NCI-H2171 treated with DMSO at 0.1 percent for 48 hours (cell line): ENCODE results near the gene CRKL.

Experiments
- DNase-seq: peaks from one replicate; lab custom pipeline; 2025; lab: John Stamatoyannopoulos, UW

CRKL gene

DNA sequence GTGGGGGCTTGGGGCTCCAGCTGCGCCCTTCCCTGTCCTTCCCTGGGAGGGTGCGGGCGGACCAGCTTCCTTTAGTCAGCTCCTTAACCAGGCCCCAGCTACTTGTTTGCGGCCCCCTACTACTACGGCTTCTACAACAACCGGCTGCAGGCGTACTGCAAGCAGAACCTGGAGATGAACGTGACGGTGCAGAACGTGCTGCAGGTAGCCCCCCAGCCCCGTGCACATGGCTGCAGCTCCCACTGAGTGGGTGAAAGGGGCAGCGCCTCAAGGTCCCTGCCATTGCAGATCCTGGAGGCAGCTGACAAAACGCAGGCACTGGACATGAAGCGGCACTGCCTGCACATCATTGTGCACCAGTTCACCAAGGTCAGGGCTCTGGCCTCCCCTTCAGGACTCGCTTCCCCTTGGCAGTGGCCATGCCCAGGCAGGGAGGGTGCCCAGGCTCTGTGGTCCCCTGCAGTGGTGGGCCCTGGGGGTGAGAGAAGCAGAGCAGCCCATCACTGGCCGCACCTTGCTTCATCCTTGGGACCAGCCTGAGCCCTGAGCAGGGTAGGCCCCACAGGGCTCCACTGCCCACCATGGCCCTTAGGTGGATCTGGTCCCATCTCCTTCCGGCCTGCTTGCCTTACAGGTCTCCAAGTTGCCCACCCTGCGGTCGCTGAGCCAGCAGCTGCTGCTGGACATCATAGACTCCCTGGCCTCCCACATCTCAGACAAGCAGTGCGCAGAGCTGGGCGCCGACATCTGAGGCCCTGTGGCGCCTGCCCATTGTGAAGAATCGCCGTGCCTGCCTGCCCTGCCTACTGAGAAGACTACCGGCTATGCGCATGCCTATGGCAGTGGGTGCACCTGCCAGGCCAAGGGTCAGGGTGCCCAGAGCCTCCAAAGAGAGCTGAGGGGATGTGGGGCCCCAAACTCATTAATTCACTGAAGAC is 79.7 kb downstream of the CRKL start:
- no peak for DNase-seq

DNA sequence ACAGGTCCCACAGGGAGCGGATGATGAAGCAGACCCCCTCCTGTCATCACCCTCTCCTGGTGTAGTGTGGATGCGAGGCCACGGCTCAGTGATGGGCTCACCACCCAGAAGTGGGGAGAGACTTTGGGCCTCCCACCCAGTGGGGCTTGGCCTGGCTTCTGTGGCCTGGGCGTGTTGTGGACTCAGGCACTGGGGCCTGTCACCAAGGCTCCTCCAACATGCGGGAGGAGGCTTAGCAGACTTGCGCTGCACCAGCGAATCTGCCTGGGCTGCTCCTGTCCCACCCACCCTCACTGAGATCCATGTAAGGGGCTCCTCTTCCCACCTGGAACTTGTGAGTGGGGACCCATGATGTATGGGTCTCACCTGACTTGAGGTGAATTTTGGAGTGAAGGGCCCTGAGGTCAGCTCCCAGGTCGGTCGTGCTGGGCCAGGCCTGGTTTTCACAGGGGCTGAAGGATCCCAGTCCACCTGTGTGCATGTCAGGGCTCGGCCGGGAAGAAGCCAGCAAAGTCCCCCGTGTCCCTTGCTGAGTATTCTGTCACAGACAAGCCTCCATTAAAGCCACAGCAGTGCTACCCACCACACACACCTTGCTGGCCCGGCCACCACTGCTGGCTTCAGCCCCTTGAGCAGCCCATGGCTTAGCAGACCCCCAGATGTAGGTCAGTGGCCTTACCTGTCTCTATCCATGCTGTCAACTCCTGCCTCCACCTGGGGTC is 80.5 kb downstream of the CRKL start:
- no peak for DNase-seq

DNA sequence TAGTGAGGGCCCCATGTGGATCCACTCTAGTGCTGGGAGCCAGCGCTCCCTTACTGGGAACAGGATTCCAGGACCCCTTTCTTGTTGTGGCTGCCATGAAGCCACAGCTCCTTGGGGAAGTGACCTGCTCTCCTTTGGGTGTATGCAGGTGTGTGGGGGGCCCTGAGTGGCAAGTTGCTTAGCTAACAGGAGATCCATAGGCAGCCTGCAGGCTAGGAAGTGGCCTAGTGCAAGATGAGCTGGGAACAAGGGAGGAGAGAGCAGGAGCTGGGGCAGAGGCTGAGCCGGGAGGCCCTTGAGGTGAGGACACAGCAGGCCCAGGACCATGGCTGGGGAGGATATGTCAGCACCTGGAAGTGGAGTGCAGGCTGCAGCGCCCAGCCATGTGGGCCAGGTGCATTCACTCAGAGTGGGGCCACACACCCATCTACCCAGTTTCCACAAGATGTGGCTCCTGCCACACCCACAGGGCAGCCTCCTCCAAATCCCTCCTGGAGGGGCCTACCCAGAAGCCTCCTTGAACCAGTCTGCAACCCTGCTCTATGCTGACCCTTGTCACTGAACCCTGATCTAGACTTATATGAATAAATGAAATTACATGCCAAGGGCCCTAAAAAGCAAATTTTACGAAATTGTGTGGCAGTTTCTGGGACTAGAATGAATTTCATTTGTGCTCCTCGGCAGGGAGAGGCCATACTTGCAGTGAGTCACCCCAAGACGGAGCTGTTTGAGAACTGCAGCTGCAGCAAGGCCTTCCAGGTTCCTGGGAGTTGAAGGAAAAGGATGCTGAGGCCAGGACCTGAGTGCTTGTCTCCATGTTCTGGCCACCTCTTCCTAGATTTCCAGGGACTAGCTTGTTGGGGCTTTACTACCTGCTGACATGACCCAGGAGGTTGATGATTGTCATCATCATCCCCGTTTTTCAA is 81.5 kb downstream of the CRKL start:
- no peak for DNase-seq

DNA sequence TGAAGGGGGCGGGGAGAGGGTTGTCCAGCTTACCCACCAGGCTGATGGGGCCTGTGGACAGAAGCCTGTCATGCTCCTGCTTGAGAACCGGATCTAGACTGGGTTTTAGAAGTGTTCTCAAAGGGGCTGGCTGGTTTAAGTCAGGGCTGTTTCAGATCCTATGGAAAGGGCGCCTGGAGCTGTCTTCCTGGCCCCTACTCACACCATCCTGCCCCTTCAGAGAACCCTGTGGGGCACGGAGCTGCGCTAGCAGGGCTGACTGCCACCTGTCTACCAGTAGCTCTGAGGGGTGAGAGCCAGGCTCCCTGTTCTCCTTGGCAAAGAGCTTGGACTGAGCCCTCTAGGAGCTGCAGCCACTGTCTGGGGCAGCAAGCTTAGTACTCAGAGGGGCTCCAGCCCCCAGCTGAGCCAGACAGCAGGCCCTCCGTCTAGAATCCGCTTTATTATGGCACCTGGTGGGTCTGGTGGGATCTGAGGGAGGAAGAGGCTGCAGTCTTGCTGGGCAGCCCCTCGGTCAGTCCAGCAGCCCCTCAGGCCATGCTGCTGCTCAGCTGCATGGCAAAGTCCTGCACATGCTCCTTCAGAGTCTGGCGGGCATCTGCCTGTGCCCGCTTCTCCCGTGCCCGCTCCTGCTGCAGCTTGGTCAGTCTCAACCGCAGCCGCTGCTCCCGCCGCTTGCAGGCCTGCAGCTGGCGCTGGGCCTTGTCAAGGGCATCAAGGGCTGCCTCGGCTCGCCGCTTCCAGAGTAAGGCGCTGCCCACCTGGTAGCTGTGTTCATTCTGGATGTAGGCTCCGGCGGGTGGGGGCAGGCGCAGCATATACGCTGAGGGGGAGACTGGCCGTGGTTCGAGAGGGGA is 82.4 kb downstream of the CRKL start:
- no peak for DNase-seq

DNA sequence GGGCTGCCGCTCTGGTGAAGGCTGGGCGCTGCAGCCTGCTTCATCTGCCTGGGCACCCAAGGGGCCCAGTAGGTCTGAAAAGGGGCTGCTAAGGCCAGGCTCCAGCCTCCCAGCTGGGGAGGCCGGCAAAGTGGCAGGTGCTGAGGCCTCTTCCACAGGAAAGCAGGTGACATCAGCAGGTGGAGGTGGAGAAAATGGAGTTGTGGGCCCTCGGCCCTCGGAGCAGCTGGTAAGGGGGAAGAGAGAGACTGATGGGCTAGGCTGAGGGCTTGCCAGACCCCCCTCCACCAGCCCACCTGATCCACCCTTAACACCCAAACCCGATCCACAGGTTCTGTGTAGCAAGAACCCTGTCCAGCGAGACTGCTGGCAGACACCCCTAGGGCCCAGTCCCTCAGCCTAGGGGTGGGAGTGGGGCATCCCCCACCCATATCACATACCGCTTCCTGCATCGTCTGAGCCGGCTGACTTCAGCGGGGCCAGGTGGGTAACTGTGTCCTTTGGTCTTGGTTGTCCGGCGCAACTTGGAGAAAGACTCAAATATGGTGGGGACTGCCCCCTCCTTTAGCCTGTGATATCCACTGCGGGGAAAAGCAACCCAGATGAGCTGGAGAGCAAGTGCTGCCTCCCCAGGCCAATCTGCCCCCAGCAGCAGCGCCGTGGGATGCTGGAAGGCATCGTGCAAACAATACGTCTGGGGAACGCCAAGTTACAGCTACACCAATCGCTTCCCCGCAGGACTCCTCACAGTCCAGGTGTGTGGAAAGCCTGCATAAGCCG is 83.2 kb downstream of the CRKL start:
- peak; percentile 41 for DNase-seq

DNA sequence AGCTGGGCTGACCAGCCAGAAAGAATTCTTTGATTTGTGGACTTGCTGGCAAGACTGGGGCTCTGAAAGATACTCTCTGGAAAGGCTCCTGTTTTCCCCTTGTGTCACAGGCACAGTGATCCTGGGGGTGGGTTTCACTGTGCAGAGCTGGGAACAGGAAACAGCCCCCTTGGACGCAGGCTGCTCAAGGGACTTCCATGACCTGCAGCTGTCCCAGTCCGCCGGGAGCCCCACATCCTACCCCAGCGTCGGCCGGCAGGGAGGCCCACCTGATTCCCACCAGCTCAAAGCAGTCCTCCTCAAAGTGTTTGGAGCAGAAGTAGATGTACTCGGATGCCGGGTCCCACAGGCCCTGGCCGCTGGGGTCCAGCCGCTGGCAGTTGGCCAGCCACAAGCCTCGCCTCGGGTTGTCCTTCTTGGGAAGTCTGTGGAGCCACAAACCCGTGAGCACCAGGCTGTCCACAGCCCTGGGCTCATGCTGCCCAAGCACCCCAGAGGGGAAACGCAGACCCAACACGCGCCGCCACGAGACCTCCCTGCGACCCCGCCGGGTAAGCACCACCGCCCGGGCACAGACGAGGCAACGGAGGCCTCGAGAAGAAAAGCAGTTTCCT is 83.9 kb downstream of the CRKL start:
- peak; percentile 41 for DNase-seq

DNA sequence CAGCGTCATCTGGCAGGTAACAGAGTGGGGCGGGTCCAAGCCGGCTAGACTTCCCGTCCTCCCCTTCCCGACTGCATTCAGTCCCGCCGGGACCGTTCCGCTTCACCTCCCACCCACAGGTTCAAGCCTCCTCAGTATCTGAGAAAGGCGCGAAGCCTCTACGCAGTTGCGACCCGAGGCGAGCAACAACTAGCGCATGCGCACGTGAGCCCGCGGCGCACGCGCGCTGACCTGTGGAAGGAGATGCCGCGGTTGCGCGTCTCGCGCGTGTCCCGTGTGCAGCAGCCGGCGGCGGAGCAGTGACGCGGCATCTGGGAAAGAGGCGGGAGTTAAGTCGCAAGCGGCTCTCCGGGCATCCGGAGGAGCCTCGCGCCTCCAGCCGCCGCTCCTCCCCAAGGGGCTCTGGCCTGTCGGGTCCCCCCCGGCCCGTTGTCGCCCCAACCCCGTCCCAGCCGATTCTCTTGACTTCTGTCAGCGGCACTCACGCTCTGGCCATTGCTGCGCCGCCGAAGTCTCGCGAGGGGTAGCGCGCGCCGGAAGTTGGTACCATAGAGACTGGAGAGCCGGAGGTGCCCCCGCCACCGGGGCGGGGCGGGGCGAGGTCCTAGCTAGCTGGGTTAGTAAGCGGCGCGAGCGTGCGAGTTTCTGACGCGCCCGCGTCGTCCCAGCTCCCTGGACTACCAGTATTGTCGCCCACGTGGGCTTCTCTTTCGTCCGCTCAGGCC is 84.6 kb downstream of the CRKL start, which contains the start of gene THAP7:
Gene THAP7 (minus strand): TSS at position 518 of the 725 bp plus-strand sequence. CDS start 207 bp downstream, at position 311.
- DNase-seq = peak; percentile 96
